DMS 273 treated with DMSO at 0.1 percent for 48 hours (cell line): ENCODE results near the gene RNU6-9.

Experiments used
- DNase-seq: peaks from one replicate; lab custom pipeline; 2025; lab: John Stamatoyannopoulos, UW

RNU6-9 gene

GRCh38 chr19:899336-900042 lies 6.2 kb downstream of the RNU6-9 start:
- DNase-seq: no peak

DNA sequence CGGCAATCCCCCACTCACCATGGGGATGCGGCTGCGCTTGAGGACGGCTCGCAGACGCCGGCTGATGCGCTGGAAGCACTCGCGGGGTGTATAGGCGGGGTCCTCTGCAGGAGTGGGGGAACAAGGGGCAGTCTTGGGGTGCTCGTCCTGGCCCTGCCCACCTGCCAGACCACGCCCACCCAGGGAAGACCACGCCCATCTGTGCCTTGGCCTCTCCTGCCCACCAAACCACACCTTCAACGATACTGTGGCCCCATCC lies 6.7 kb downstream of the RNU6-9 start:
- DNase-seq: no peak

- DNase-seq: no peak
Observed at GRCh38 chr19:900302-901111, 7.2 kb downstream of the RNU6-9 start.

DNA sequence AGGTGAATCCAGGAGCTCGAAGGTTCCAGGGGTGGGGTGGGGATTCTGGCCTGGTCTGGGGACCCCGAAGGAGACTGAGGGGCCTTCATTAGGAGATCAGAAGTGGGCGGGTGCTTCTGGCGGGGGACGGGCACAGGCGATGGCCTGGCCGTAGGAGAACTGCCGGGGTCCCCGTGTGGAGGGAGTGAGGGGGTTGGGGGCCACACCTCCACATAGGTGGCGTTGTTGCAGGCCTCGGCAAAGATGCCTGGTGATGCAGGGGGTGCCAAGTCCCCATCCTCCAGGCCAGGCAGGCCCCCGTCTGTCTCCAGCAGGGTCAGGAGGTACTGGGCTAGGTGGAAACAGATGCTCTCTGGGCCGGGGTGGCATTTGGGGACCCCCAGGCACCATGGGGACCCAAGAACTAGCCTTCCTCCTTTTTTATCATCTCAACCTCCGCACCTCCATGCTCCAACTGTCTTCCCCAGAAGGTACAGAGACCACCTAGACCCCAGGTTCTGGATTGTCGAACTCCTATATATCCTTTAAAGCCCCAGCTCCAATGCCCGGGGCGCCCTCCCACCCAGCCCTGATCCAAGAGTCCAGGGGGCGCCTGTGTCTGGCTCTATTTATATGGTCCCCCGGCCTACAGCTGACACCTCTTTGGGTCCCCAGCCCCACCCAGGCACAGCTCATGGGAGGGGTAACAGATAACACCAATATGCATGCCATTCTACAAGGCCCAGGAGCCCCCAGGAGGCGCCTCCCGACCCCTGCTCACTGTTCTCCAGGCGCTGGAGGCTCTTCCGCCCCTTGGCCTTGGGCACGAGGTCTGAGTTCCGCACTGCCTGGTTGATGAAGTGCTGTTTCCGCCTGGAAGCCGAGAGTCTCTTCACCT lies 8.2 kb downstream of the RNU6-9 start:
- no peak for DNase-seq

DNA sequence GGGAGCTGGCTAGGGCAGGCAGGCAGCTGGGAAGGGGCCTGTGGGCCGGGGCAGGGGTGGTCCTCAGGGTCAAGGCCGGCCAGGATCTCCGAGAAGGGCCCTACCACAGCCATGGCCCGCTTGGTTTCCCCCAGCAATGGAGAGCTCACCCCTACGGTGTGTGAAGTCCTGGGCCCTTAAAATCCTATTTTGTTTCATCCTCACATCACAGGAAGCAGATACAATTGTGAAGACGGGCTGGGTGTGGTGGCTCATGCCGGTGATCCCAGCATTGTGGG lies 8.7 kb downstream of the RNU6-9 start:
- no peak for DNase-seq

DNA sequence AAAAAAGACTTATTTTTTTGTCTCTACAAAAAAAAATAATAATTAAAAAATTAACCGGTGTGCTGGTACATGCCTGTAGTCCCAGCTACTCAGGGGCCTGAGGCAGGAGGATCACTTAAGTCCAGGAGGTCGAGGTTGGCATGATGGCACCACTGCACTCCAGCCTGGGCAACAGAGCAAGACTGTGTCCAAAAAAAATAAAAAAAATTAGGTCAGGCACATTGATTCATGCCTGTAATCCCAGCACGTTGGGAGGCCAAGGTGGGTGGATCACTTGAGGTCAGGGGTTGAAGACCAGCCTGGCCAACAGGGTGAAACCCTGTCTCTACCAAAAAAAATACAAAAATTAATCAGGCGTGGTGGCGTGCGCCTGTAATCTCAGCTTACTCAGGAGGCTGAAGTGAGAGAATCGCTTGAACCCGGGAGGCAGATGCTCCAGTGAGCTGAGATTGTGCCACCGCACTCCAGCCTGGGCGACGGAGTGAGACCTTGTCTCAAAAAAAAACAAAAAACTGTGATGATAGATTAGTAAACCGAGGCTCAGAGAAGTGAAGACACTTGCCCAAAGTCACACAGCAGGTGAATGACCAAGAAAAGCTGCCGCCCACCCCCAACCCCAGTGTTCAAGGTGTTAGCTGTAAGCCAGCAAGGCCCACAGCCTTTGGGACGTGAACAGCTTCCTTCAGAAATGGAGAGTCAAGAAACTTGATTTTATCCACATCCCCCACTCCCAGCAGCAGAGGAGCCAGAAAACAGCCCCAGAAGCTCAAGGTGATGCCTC lies 9.4 kb downstream of the RNU6-9 start:
- no peak for DNase-seq

DNA sequence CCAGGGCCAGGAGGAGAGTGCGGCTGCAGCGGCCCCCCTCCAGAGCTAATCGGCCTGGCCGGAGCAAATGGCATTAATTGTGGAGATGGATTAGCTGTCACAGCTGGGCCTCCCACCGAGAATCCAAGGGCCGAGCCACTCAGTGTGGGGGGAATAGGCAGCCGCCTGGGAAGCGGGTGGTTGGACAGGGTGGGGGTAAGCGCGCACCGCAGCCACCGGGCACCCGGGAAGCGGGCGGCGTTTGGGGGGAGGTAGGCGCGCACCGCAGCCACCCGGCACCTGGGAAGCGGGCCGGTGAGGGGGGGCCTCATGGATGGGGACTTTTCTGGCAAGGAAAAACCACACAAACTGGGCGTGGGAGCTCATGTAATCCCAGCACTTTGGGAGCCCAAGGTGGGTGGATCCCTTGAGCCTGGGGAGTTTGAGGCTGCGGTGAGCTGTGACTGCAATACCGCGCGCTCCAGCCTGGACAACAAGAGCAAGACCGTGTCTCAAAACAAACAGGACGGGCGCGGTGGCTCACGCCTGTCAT lies 10.0 kb downstream of the RNU6-9 start:
- no peak for DNase-seq

GRCh38 chr19:904545-904944 lies 11.3 kb downstream of the RNU6-9 start:
- DNase-seq: no peak

DNA sequence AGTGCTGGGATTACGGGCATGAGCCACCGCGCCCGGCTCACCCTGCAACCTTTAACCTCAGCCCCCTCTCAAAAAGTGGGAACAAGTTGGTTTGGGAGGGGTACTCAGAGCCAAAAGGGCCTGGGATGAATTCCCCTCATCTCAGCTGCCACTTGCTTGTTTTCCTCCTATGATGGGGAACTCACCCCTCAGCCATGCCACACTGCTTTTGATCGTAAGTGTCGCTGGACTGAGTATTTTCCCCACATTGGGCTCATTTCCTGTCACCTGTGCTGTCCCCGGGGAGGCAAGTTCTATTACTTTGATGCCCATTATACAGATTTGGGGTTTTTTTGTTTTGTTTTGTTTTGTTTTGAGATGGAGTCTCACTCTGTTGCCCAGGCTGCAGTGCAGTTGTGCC lies 13.2 kb downstream of the RNU6-9 start:
- DNase-seq: no peak

GRCh38 chr19:907183-907853 lies 14.0 kb downstream of the RNU6-9 start:
- no peak for DNase-seq

DNA sequence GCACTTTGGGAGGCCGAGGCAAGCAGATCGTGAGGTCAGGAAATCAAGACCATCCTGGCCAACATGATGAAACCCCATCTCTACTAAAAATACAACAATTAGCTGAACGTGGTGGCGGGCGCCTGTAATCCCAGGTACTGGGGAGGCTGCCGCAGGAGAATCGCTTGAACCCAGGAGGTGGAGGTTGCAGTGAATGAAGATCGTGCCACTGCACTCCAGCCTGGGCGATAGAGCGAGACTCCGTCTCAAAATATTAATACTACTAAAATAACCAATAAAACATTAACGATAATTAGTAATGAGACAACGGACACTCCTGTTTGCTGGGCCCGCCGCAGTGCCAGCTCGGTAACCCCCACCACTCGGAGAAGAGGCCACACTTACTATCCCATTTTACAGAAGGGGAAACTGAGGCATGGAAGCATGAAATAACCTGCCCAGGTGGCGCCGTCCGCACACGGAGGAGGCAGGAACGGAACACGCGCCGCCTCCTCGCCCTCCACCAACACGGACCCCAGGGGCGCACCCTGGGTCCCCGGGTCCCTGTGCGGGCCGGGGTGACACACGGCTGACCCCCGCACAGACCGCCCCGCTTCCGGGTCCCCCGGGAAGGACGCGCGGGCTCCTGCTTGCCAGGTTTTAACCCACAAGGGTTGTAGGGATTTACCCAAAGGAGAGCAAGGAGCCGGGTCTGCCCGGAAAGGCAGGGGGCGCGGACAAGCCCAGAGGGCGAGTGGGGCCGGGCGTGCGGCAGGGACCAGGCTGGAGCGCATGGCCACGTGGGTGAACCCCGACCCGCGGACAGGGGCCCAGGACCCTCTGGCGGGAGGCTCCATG lies 18.1 kb downstream of the RNU6-9 start:
- DNase-seq: no peak

- DNase-seq: no peak
Observed at GRCh38 chr19:912181-913079, 19.1 kb downstream of the RNU6-9 start.

DNA sequence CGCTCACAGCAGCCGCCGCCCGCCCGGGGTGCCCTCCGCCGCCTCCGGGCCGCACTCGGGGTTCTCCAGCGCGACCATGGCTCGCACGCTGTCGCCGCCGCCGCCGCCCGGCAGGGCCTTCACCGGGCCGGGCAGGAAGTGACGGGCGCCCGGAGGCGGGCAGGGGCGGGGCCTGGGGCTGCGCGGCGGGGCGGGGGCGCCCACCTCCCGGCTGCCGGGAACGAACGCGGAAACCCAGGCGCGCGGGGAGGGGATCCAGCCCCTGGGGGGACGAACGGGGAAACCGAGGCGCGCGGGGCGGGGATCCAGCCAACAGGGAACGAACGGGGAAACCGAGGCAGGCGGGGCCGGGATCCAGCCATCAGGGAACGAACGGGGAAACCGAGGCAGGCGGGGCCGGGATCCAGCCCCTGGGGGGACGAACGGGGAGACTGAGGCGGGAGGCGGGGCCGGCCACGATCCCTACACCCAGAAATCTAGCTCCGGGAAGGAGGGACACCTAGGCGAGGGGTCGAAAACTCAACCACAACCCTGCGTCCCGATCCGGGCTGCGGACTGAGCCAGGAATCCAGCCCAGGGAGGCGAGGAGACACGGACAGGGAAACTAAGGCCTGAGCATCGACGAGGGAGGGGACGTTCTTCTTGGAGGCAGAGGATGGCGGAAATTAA lies 19.9 kb downstream of the RNU6-9 start, which contains the start of gene R3HDM4:
Gene R3HDM4, minus strand, starts transcription at position 140 of the 669 bp plus-strand sequence. Its CDS starts 62 bp downstream, at position 78.
- peak; percentile 23 for DNase-seq

GRCh38 chr19:916645-917322 lies 23.5 kb downstream of the RNU6-9 start:
- DNase-seq: no peak

DNA sequence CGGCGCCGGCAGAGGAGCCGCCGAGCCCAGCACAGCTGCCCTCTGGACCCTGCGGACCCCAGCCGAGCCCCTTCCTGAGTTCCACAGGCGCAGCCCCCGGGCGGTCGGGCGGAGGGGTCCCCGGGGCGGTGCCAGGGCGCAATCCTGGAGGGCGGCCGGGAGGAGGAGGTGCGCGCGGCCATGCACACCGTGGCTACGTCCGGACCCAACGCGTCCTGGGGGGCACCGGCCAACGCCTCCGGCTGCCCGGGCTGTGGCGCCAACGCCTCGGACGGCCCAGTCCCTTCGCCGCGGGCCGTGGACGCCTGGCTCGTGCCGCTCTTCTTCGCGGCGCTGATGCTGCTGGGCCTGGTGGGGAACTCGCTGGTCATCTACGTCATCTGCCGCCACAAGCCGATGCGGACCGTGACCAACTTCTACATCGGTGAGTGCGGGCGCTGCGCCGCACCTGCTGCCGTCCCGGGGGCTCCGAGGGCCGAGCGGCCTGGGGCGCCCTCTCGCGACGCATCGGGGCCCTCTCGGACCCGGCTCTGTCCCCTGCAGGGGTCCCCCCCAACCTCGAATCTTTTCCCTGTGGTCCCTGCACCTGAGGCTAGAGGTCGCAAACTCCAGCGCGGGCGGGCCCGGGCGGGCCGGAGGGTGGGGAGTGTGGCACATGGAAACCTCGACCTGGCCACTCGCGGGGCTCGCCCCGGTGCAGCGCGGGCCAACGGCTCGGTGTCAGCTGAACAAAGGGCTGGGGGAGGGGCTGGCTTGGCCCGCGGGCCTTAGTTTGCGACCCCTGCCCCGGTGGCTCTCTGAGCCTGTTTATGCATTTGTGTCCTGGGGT lies 24.3 kb downstream of the RNU6-9 start, which contains the start of gene KISS1R:
Gene KISS1R, plus strand, starts transcription at position 11 of the 829 bp plus-strand sequence. Its CDS starts 170 bp downstream, at position 181.
- no peak for DNase-seq

- DNase-seq: no peak
Observed at GRCh38 chr19:918152-918437, 24.8 kb downstream of the RNU6-9 start.

DNA sequence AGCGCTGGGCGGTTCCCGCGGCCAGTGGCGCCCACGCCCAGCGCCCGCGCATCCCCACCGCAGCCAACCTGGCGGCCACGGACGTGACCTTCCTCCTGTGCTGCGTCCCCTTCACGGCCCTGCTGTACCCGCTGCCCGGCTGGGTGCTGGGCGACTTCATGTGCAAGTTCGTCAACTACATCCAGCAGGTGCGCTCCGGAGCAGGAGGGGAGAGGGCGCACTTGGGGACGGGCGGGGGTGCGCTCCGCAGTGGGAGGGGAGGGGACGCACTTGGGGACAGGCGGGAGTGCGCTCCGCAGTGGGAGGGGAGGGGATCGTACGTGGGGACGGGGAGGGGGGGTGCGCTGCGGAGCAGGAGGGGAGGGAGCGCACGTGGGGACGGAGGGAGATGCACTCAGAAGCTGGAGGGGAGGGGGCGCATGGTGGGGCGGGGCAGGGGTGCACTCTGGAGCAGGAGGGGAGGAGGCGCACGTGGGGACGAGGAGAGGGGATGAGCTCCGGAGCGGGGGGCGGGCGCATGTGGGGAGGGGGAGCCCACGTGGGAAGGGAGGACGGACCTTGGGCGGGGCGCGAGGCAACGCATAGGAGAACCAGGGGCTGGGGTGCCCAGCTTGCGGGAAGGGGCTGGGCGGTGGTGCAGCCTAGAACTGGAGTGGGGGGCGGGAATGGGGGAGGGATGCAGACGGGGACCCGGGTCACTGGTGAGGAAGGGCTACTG lies 25.4 kb downstream of the RNU6-9 start:
- DNase-seq: no peak
